B cell (primary cell): ENCODE measurements around the gene GIPC3. TPM values are rescaled to one million over a fixed set of nuclear protein-coding genes. Genes with fewer than 3 reads are reported as not detected.
A peak's percentile ranks its signal among the peaks of the same experiment; 100 is the strongest.

Source experiments
- ATAC-seq: fragments of 200-7000 bp; cut with Tn5 transposase; one replicate; pipeline ENCODE4 v1.10.0; 2021; ENCODE audit warnings: low read depth, mild to moderate bottlenecking, moderate number of reproducible peaks, moderate library complexity
- CTCF ChIA-PET: fragments of 350-600 bp; sonication (Branson Sonifier 250); formaldehyde crosslinking; loops from one replicate; lab custom pipeline; 2021; ENCODE audit warnings: antibody characterized with exemption, inconsistent platforms; lab: Charles Lee
- POLR2A ChIA-PET: fragments of 350-600 bp; sonication (Branson Sonifier 250); formaldehyde crosslinking; loops from one replicate; lab custom pipeline; 2021; ENCODE audit warnings: antibody characterized with exemption; lab: Charles Lee
- DNase-seq: peaks from one replicate; pipeline ENCODE4 v3.0.0; 2013
- H2AFZ ChIP-seq: 2 replicates; pipeline ENCODE4 v1.6.1; 2012; ENCODE audit warnings: mild to moderate bottlenecking, low read depth, low read length; ENCODE audit not compliant: insufficient read depth, poor library complexity, severe bottlenecking
- H3K27ac ChIP-seq, 2 donors: 1 replicate in 1 of 2; 2 replicates in 1 of 2; pipeline ENCODE4 v1.5.1; 2012 to 2013; ENCODE audit warnings: low read length in 2 of 2, mild to moderate bottlenecking in 2 of 2, moderate library complexity in 1 of 2
- H3K27me3 ChIP-seq, 4 experiments: fragments of 200-600 bp in 1 of 4; sonication (generic) in 1 of 4; replicated peaks in 1 of 4; 1 replicate in 2 of 4; 2 replicates in 2 of 4; pipeline versions ENCODE4 v1.6.1 to v1.7.0; 2013 to 2016; ENCODE audit warnings: low read length in 3 of 4, mild to moderate bottlenecking in 2 of 4, mixed read lengths in 1 of 4, moderate library complexity in 1 of 4; ENCODE audit not compliant: insufficient read depth in 4 of 4, control insufficient read depth in 3 of 4; ENCODE audit errors: control extremely low read depth in 1 of 4
- H3K36me3 ChIP-seq, 2 experiments: replicated peaks in 1 of 2; 1 replicate in 1 of 2; 2 replicates in 1 of 2; pipeline versions ENCODE4 v1.6.1 to v1.7.1; 2013; ENCODE audit warnings: low read length in 1 of 2; ENCODE audit not compliant: insufficient read depth in 2 of 2, control insufficient read depth in 1 of 2; ENCODE audit errors: control extremely low read depth in 1 of 2, extremely low read depth in 1 of 2
- H3K4me1 ChIP-seq, 2 donors: fragments of 200-600 bp in 1 of 2; sonication (generic) in 1 of 2; 1 replicate in 1 of 2; 2 replicates in 1 of 2; pipeline versions ENCODE4 v1.5.1 to v1.6.1; 2013 to 2017; ENCODE audit warnings: low read length in 2 of 2; ENCODE audit not compliant: control insufficient read depth in 2 of 2, insufficient read depth in 2 of 2
- H3K4me2 ChIP-seq: replicated peaks from 2 replicates; pipeline ENCODE3; 2012; ENCODE audit warnings: mild to moderate bottlenecking, low read depth, low read length; ENCODE audit not compliant: poor library complexity, severe bottlenecking
- H3K4me3 ChIP-seq, 5 experiments: fragments of 200-600 bp in 1 of 5; sonication (generic) in 1 of 5; 1 replicate in 3 of 5; 2 replicates in 2 of 5; pipeline versions ENCODE4 v1.5.1 to v1.7.0; 2011 to 2016; ENCODE audit warnings: low read length in 4 of 5, mild to moderate bottlenecking in 4 of 5, low read depth in 2 of 5, control low read depth in 1 of 5, moderate library complexity in 1 of 5; ENCODE audit not compliant: insufficient read depth in 1 of 5; ENCODE audit errors: control extremely low read depth in 1 of 5, extremely low read depth in 1 of 5
- H3K79me2 ChIP-seq: fragments of 200-600 bp; sonication (generic); one replicate; pipeline ENCODE4 v1.6.0; 2016; ENCODE audit warnings: low read length; ENCODE audit not compliant: control insufficient read depth, insufficient read depth
- H3K9ac ChIP-seq: fragments of 200-600 bp; sonication (generic); 2 replicates; pipeline ENCODE4 v1.6.1; 2017; ENCODE audit warnings: mild to moderate bottlenecking, low read length, moderate library complexity
- H3K9me3 ChIP-seq, 3 donors: one replicate each; pipeline versions ENCODE4 v1.6.1 to v1.7.1; 2013; ENCODE audit warnings: low read length in 2 of 3; ENCODE audit not compliant: control insufficient read depth in 2 of 3, insufficient read depth in 1 of 3; ENCODE audit errors: control extremely low read depth in 1 of 3
- H4K20me1 ChIP-seq: 2 replicates; pipeline ENCODE4 v1.6.0; 2012; ENCODE audit warnings: mild to moderate bottlenecking, low read length; ENCODE audit not compliant: insufficient read depth, control insufficient read depth, poor library complexity, severe bottlenecking
- H3K27ac Mint-ChIP-seq: one replicate; pipeline ENCODE4 v1.8.0; 2021; ENCODE audit warnings: mixed read lengths
- H3K27me3 Mint-ChIP-seq: one replicate; pipeline ENCODE4 v1.8.0; 2021; ENCODE audit warnings: mixed read lengths
- H3K4me1 Mint-ChIP-seq: one replicate; pipeline ENCODE4 v1.8.0; 2021; ENCODE audit warnings: mixed read lengths
- H3K4me3 Mint-ChIP-seq: one replicate; pipeline ENCODE4 v1.8.0; 2021; ENCODE audit warnings: mixed read lengths
- H3K9me3 Mint-ChIP-seq: one replicate; pipeline ENCODE4 v1.8.0; 2022; ENCODE audit warnings: mixed read lengths; ENCODE audit not compliant: insufficient read depth
- CTCF ChIP-seq: fragments of 200-600 bp; IDR thresholded peaks from one replicate; pipeline ENCODE4 v1.8.0; 2022; ENCODE audit warnings: antibody characterized with exemption, mild to moderate bottlenecking
- EZH2 ChIP-seq: IDR thresholded peaks from 2 replicates; pipeline ENCODE4 v1.6.1; 2012; ENCODE audit warnings: borderline replicate concordance, low read depth, mild to moderate bottlenecking, moderate library complexity, low read length; ENCODE audit not compliant: insufficient read depth, poor library complexity, severe bottlenecking
- WGBS: methylation state at CpG from one replicate; pipeline ENCODE4 v1.1.5; 2013; ENCODE audit warnings: missing lambda C conversion rate; ENCODE audit not compliant: insufficient coverage; 5-methylcytosine and 5-hydroxymethylcytosine counted together
- intact Hi-C: fragments of 100-400 bp; cut with micrococcal nuclease; formaldehyde crosslinking; loops from one replicate; pipeline ENCODE4 v1.10.0; 2022
- polyA plus RNA-seq: library from polyadenylated mRNA; depleted of rRNA; stranded (reverse); fragments of >200 nt; gene quantifications from 2 replicates; pipeline ENCODE4 v1.2.3, GENCODE V29; 2012
- total RNA-seq, 2 donors: library from RNA; stranded (reverse); fragments of 120-200 nt in 1 of 2; gene quantifications; 1 replicate in 1 of 2; 2 replicates in 1 of 2; pipeline versions ENCODE4 v1.2.3 to v1.2.4, GENCODE V29; 2013 to 2022

GIPC3 gene
- total and polyA plus RNA-seq, 2 donors (not counting 1 experiment from before 2014, with no cell fraction given), result 0.47 to 0.48 TPM

- intact Hi-C loops, result loop anchor here (1.0 kb wide), 2 partner anchors 32 to 73 kb away; no protein-coding TSS in a partner anchor
- no peak overlapping the region for H3K4me3 Mint-ChIP-seq
- POLR2A ChIA-PET, result no interaction called here
- H3K79me2 ChIP-seq, result peaks cover 26% of the 10 kb centered on the region
- H3K27ac ChIP-seq, result no peak overlapping the region
- 41% methylated on average over 30 of the region's 31 CpGs for WGBS
- H3K27ac Mint-ChIP-seq, result no peak overlapping the region
- CTCF ChIA-PET, result interaction anchor here (0.6 to 6.4 kb wide), 6 partner anchors 10 to 71 kb away, joined by 3 to 47 read pairs (median 6); partner anchors contain the start of gene GIPC3
- H3K9me3 ChIP-seq, result no peaks in the 10 kb centered on the region
- peaks cover 33% of the 10 kb centered on the region for H4K20me1 ChIP-seq
- no peak overlapping the region for H2AFZ ChIP-seq
- no peak for TF ChIP-seq EZH2
- peak; percentile 78 for TF ChIP-seq CTCF
- DNase-seq, result peak; percentile 65
- no peak overlapping the region for H3K4me3 ChIP-seq
- peak; percentile 79 for ATAC-seq
- no peaks in the 10 kb centered on the region for H3K27me3 Mint-ChIP-seq
- peaks cover 12 to 15% of the 10 kb centered on the region in 2 donors for H3K4me1 ChIP-seq
- peak overlapping the region; percentile 59 for H3K4me2 ChIP-seq
- no peaks in the 10 kb centered on the region for H3K9me3 Mint-ChIP-seq
- H3K4me1 Mint-ChIP-seq, result peaks cover 13% of the 10 kb centered on the region
- H3K36me3 ChIP-seq, result peaks cover 0 to 36% of the 10 kb centered on the region in 2 experiments
- no peaks in the 10 kb centered on the region for H3K27me3 ChIP-seq
- H3K9ac ChIP-seq, result no peak overlapping the region
Observed at GRCh38 chr19:3618144-3618810, 33.0 kb downstream of the GIPC3 start.
